GM18520 (cell line): Measurements from ENCODE around the gene SOX15.
"Not testable (repeated sequence)": the region's sequence is repeated elsewhere in the genome, so short reads cannot be mapped to it uniquely, and the experiment has no call there.

Experiments
- ATAC-seq: cut with Tn5 transposase; IDR thresholded peaks from one replicate; pipeline ENCODE4 v1.9.1; 2021; ENCODE audit not compliant: unreplicated experiment

SOX15 gene

DNA sequence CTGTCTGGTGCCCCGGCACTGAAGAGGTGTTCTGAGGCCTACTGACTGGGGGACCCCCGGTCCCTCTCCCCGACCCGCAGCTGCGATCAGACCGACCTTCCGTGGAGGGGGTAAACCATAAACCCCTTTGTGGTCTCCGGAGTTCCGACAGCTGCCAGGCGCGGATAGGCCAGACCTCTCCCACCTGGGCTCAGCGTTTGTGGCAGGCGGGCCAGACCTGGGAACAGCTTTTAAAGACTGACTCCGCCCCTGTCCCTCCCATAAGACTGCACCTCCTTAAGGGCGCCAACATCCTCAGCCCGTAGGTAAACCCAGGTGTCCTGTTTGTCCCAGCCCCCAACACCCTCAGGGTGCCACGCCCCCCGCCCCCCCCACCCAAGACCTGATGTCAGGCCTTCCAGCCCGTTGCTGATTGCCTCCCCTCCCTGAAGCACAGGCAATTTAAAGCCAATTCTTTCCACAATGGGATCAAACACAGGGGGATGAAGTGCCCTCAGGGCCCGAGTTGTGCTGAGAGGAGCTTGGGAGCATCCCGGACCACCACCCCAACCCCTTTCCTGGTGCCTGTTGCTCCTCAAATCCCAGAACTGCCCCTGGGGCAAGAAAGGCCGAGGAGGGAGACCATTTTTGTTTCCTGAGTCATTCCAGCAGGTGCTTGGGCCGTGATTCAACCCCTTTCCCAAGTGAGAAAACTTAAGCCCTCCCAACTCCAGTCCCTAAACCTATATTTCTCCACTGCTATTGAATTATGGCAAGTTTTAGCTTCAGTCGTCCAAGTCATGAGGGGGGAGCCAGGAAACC, at the start of gene SOX15:
Gene SOX15, minus strand, starts transcription at position 204 of the 801 bp plus-strand sequence. CDS start 418 bp downstream, outside the sequence.
- ATAC-seq, result no peak

DNA sequence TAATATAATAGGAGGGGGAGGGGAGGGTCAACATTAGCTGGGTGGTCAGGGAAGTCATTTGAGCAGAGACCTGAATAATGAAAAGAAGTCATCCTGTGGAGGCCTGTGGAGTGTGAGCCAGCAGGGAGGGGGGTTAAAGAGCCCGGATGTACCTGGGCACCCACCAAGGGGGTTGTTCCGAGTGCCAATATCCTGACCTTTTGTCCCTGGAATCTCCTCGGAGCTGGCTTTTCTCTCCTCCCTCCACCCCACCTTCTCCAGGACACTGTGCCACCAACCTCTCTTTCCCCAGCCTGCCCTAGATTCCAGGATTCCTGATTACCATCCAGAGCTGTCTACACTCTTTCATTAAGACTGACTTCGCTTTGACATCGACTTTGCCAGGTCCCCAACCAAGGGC, 46.3 kb upstream of the SOX15 start:
- ATAC-seq, result no peak

DNA sequence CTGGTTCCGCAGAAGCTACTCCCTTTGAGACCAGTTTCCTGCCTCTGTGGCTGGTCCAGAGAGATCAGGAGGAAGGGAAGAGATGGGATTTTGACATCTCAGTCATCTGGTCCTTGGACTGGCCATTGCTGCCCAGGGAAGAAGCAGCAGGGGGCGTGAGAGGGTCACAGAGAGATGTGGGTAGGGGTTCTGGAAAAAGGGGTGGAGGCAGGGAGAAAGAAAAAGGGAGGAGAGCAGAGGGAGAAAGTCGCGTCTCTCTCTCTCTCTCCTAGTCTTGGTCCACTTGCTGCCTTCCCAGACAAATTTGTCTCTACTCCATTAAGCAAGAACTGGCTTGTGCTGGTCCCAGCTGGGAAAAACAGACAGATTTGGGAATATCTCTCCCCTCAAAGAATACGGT, 44.5 kb upstream of the SOX15 start:
- ATAC-seq, result no peak

DNA sequence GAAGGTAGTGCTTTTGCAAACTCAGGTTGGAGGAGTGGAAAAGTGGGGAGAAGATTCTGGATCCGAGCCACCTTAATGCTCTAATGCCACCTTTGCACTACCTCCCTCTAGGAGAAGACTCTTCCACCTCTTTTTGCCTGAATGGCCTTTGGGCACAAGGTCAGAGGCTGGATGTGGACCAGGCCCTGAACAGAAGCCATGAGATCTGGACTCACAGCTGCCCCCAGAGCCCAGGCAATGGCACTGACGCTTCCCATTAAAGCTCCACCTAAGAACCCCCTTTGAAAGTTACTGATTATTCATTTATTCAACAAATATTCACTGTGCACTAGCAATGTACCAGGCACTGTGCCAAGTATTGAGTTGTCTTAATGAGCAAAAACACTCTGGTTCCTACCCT, 43.2 kb upstream of the SOX15 start:
- ATAC-seq, result no peak

DNA sequence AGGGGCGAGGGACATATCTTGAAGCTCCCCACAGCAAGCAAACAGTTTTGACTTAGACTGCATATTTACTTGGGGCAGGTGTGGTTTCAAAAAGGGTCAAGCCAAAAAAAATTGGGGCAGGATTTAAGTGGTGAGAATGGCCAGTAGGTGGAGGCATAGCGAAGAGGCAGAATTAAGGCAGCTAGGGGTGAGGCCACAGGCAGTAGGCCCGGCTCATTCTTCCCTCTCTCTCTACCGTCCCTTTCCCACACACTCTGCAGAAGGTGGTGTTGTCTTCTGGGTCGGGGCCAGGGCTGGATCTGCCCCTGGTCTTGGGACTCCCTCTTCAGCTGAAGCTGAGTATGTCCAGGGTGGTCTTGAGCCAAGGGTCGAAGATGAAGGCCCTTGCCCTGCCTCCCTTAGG, 42.6 kb upstream of the SOX15 start:
- no peak for ATAC-seq

DNA sequence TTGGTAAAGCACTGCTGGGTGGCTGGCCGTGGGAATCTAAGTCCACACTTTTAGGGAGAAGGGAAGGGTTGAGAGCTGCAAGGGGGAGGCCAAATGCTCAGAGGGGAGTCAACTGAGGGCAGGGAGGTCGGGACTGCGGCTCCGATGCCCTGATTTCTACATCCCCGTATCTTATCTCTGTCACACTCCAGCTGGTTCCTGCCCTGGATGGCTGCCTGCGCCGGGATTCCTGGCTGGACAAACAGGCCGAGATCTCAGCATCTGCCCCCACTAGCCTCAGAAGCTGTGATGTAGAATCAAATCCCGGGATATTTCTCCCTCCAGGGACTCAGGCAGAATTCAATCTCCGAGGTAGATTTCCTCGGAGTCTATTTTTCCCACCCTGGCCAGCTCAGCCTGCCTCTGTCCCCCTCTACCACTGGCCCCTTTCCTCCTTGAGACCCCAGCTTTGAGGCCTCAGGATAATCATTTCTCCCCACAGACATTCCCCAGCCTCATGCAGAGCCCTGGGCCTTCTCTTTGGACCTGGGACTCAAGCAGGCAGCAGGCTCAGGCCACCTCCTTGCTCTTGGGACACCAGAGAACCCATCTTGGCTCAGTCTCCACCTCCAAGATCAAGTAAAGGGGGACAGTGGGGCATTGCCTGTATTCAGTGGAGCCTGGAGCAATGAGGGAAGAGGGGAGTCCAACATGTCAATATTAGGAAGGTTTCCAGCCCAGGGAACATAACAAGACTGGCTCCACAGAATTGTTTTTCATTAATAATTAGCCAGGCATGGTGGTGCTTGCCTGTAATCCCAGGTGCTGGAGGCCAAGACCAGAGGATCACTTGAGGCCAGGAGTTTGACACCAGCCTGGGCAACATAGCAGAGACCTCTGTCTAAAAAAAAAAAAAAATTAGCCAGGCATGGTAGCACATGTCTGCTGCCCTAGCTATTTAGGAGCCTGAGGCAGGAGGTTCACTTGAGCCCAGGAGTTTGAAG, 41.8 kb upstream of the SOX15 start:
- no peak for ATAC-seq

DNA sequence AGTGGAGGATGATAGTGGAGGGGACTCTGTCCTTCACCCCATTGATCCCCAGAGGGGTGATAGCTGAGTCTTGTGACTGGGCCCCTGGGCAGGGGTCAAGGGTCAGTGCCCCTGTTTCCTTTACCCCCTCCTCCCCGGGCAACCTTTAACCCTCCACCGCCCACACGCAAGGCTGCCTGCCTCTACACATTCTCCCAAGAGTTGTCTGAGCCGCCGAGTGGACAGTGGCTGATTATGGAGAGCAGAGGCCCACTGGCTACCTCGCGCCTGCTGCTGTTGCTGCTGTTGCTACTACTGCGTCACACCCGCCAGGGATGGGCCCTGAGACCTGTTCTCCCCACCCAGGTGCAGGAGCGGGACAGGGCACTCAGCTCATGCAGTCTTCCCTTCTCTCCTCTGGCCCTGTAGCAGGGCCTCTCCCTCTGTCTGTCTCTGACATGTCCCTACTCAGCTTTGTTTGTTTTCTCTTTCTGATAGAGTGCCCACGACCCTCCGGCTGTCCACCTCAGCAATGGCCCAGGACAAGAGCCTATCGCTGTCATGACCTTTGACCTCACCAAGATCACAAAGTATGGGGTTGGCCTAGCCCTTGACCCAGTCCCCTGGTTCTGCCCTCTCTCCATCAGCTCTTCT, 40.2 kb upstream of the SOX15 start, which contains the start of gene SHBG:
Gene SHBG, plus strand, starts transcription at position 197 of the 633 bp plus-strand sequence. Its CDS starts 38 bp downstream, at position 235.
- no peak for ATAC-seq

DNA sequence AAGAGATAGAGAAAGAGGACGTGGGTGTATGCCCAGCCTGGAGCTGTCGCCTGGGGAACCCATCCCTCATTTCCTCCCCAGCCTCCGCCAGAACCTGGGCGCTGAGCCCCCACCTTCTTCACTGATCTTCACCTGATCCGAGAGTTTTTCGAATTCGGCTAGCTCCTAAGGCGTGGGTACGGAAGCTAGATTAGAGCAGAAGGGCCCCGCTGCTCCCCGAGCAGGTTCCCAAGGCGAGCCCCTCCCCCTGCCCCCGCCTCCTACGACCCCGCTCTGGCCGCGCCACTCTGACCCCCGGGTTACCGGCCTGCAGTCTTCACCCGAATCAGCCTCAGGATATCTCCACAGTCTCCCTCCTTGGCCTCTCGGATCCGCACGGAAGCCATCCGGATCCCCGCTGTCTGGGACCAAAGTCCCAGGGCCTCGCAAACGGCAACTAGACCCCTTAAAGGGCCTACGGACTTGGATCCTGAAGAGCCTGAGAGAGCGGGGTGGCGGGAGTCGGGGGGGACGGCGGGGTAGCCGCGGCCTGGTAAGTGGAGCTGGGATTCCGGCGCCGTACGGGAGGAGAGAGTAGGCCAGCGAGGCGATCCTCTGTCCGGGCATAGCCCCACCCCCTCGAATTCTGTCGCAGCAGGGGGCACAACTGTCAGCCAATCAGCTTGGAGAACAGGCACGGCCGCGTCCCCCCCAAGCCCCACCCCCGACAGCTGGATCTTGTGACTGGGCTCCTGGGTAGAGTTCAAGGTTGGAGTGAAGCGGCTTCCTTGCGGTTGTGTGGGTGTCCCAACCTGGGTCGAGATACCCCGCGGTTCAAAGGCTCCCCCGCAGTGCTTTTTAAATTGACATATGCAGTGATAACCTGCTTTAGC, 37.6 kb upstream of the SOX15 start, which contains the start of gene SAT2:
Gene SAT2, minus strand, starts transcription at position 572 of the 872 bp plus-strand sequence. Its CDS starts 186 bp downstream, at position 386.
- peak; percentile 66 for ATAC-seq

DNA sequence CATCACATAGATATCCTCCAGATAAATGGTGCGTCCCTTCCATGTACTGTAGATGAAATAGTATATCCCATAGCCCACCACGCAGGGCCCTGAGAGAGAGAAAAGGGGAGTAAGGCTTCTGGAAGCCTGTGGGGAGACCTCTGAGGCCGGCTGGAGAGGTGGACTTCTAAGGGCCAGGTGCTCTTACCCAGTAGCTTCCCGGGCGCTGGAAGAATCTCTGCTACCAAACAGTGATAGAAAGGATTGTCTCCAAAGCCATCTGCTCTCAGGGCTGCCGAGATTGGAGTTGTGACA, 37.0 kb upstream of the SOX15 start:
- ATAC-seq, result no peak

DNA sequence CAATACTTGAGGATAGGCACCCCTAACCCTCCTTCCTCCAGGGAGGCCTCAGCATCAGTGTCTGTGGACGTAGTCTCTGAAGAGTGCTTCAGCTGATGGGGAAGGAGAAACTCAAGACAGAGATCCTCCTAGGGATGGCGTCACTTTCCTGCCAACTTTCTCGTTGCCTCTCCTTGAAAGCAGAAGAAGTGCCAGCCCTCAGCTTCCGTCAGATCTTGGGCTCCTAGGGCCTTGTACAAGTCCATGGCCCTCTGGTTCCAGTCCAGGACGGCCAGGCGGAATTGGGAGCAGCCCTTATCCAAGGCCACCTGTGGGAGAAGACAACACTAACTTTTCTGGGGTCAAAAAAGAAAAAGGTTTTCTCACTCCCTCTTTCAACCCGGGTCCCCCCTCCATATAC, 36.4 kb upstream of the SOX15 start:
- no peak for ATAC-seq

DNA sequence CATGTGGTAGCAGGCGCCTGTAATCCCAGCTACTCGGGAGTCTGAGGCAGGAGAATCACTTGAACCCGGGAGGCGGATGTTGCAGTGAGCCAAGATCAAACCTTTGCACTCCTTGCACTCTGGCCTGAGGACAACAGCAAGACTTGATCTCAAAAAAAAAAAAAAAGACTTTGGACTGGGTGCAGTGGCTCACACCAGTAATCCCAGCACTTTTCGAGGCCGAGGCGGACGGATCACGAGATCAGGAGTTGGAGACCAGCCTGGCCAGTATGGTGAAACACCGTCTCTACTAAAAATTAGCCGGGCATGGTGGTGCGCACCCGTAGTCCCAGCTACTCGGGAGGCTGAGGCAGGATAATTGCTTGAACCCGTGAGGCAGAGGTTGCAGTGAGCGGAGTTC, 35.9 kb upstream of the SOX15 start:
- ATAC-seq, result not testable (repeated sequence)

DNA sequence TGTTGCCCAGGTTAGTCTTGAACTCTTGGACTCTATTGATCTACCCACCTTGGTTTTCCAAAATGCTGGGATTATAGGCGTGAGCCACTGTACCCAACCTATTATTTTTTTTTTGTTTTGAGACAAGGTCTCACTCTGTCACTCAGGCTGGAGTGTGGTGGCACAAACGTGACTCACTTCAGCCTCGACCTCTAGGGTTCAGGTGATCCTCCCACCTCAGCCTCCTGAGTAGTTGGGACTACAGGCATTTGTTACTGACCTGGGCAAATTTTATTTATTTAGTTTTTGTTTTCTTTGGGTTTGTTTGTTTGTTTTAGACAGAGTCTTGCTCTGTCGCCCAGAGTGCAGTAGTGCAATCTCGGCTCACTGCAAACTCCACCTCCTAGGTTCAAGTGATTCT, 33.8 kb upstream of the SOX15 start:
- no peak for ATAC-seq

DNA sequence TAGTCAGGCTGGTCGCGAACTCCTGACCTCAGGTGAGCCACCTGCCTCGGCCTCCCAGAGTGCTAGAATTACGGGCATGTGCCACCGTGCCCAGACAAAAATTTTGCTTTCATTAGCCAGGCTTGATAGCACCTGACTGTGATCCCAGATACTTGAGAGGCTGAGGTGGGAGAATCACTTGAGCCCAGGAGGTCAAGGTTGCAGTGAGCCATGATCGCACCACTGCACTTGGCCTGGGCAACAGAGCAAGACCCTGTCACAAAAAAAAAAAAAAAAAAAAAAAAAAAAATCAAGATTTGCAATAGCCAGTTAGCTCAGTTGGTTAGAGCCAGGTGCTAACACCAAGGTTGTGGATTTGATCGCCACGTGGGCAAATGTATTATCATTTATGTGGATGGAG, 30.9 kb upstream of the SOX15 start:
- no peak for ATAC-seq

DNA sequence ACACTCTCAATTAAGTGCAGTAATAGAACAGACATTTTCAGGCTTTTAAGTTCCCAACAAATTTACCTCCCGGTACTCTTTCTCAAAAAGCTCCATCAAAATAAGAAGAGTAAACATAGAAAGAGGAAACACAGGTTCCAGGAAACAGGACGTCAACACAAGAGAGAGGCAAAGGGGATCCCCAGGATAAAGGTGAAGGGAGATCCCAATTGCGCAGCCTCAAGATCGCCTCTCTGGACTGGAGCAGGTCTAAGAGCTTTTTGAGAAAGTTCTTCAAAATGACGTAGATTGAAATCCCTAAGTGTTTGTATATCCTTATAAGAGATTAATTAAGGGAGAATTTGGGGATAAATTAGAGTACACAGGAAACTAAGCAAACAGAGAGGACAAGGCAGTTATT, 28.7 kb upstream of the SOX15 start:
- no peak for ATAC-seq

DNA sequence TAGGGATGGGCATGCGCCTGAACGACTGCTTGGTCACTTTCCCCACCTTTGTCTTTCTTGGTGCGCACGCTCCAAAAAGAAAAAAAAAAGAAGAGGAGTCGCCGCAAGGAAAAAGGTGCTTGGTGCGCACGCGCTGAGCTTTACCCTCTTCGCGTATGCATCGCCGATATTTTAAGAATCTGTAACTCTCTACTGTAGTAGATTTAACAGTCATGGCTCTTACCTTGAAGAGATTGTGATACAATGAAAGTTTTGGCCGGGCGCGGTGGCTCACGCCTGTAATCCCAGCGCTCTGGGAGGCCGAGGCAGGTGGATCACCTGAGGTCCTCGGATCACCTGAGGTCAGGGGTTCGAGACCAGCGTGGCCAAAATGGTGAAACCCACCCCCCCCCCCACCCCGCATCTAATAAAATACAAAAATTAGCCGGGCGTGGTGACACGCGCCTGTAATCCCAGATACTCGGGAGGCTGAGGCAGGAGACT, 25.4 kb upstream of the SOX15 start:
- no peak for ATAC-seq

DNA sequence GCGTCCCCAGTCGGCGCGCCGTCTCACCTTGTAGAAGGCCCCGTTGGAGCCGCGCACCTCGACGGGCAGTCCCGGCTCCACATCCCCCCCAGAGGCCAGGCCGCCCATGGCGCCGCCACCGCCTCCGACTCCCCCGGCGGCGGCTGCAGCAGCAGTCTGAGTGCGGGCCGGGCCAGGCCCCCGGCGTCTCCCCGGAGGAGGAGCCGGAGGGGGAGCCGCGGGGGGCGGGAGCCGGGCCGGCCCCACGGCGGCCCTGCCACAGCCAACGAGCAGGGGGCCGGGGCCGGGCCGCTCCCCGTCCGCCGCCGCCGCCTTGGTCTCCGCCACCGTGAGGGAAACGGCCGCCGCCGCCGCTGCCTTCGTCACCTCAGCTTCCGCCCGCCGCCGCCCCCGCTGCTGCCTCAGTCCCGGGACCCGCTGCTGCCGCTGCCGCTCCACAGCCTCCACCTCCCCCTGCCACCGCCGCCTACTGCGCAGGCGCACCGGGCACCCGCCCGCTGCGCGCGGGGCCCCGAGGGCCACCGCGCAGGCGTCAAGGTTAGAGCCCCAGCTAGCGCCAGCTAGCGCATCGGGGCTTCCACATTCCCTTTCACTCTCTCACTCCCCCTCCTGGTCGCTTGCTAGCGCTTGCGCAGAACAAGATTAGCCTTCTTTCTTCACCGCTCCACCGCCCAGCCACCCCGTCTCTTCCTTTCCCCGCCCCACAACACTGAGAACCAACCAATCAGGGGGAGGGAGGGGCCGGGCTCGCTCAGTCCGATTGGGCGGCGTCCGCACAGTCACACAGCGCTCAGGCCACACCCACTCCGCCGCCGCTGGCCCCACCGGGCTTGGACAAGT, 24.8 kb upstream of the SOX15 start, which contains the start of gene FXR2:
Gene FXR2, minus strand, starts transcription at position 473 of the 840 bp plus-strand sequence. Its CDS starts 365 bp downstream, at position 108.
- peak; percentile 88 for ATAC-seq

DNA sequence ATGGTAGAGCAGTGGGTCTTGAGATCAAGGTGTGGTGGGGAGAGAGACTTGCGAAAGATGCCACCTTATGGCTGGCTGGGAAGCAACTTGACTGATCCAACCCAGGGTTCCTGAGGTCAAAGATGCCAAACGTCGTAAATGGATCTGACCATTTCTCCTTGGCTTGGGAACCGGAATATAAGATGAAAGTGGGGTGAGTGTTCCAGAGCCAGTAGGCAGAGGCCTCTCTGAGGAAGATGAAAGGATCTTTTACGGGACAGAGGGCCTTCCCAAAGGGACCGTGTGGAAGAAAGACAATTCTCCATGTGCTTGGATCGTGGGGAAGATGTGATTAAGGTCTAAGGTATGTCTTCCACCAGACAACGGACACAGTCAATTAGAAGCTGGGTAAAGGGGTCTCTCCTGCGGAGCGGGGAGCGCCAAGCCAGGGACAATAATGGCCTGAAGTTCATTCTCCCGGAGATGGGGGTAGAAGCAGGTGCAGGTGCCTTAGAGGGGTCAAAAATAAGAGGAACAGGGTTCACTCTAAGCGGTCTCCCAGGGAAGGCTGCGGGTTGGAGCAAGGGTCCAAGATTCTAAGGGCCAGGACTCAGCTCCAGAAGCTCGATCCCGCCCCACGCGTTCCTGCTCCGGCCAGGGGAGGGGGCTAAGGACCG, 24.0 kb upstream of the SOX15 start:
- no peak for ATAC-seq

DNA sequence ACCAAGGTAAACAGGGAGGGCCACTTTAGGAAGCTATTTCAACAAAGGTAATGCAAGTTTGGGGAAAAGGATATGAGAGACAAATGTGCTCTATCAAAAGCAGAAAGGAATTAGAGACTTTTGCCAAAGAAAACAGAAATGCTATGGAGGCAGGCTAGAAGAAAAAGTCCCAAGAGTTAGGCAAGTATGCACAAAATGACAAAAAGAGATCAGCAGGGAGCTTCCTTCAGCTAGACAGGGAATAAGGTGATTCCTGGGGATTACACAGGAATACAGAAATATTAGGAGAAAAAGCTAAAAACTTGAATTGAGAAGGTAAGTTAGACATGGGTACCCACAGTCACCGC, 22.4 kb upstream of the SOX15 start:
- ATAC-seq, result no peak
